Measurements from ENCODE around the gene SH3PXD2A.
"Not testable (repeated sequence)": the region's sequence is repeated elsewhere in the genome, so short reads cannot be mapped to it uniquely, and the experiment has no call there.

Gene SH3PXD2A

GRCh38 chr10:103732339-103733044 is 122.9 kb downstream of the SH3PXD2A start:
- H3K36me3 ChIP-seq (ENCODE audit: control insufficient read depth in 4 of 4, insufficient read depth in 4 of 4, low read length in 3 of 4) = no peaks in the 10 kb centered on the region
- no peak overlapping the region for H3K27ac ChIP-seq (ENCODE audit: insufficient read depth in 1 of 2, low read depth in 1 of 2, low read length in 2 of 2, poor library complexity in 1 of 2, severe bottlenecking in 2 of 2)
- CTCF ChIA-PET = interaction anchor here (0.8 to 4.1 kb wide), 10 partner anchors 8 to 156 kb away, joined by 3 to 20 read pairs (median 4); no protein-coding TSS in a partner anchor

GRCh38 chr10:103731609-103732270 is 123.6 kb downstream of the SH3PXD2A start:
- H3K9me3 ChIP-seq (ENCODE audit: control extremely low read depth in 1 of 5, control insufficient read depth in 4 of 5, insufficient read depth in 2 of 5, low read depth in 1 of 5, low read length in 4 of 5) = no peaks in the 10 kb centered on the region
- H3K4me1 ChIP-seq (ENCODE audit: control extremely low read depth in 1 of 4, control insufficient read depth in 4 of 4, insufficient read depth in 4 of 4, low read length in 3 of 4) = peaks cover 0 to 6% (median 5%) of the 10 kb centered on the region in 4 experiments
- H3K4me3 ChIP-seq (ENCODE audit: control insufficient read depth in 1 of 7, extremely low read depth in 1 of 7, insufficient read depth in 4 of 7, low read depth in 2 of 7, low read length in 6 of 7) = no peak overlapping the region
- POLR2A ChIA-PET = no interaction called here
- no peak for DNase-seq
- no peaks in the 10 kb centered on the region for H3K27me3 ChIP-seq (replicated peaks in 2 of 5; ENCODE audit: control insufficient read depth in 4 of 5, insufficient read depth in 5 of 5, low read length in 4 of 5)
- CTCF ChIA-PET = interaction anchor here (1.0 to 4.1 kb wide), 4 partner anchors 8 to 127 kb away, joined by 4 to 20 read pairs (median 5); no protein-coding TSS in a partner anchor
- 100% methylated on average over 1 of the region's 3 CpGs for WGBS (ENCODE audit: insufficient coverage)
- no peaks in the 10 kb centered on the region for H3K36me3 ChIP-seq (ENCODE audit: control insufficient read depth in 4 of 4, insufficient read depth in 4 of 4, low read length in 3 of 4)
- H3K27ac ChIP-seq (ENCODE audit: insufficient read depth in 1 of 2, low read depth in 1 of 2, low read length in 2 of 2, poor library complexity in 1 of 2, severe bottlenecking in 2 of 2) = no peak overlapping the region

More at GRCh38 chr10:103732339-103733044, 122.9 kb downstream of the SH3PXD2A start:
- DNase-seq = no peak
- no peaks in the 10 kb centered on the region for H3K27me3 ChIP-seq (replicated peaks in 2 of 5; ENCODE audit: control insufficient read depth in 4 of 5, insufficient read depth in 5 of 5, low read length in 4 of 5)
- POLR2A ChIA-PET = no interaction called here
- no peak overlapping the region for H3K4me3 ChIP-seq (ENCODE audit: control insufficient read depth in 1 of 7, extremely low read depth in 1 of 7, insufficient read depth in 4 of 7, low read depth in 2 of 7, low read length in 6 of 7)
- H3K4me1 ChIP-seq (ENCODE audit: control extremely low read depth in 1 of 4, control insufficient read depth in 4 of 4, insufficient read depth in 4 of 4, low read length in 3 of 4) = peaks cover 0 to 6% (median 5%) of the 10 kb centered on the region in 4 experiments
- H3K9me3 ChIP-seq (ENCODE audit: control extremely low read depth in 1 of 5, control insufficient read depth in 4 of 5, insufficient read depth in 2 of 5, low read depth in 1 of 5, low read length in 4 of 5) = no peaks in the 10 kb centered on the region
- 95% methylated on average over 12 of the region's 14 CpGs for WGBS (ENCODE audit: insufficient coverage)

GRCh38 chr10:103731026-103731425 is 124.3 kb downstream of the SH3PXD2A start:
- CTCF ChIA-PET = interaction anchor here (1.6 to 3.7 kb wide), 4 partner anchors 12 to 126 kb away, joined by 6 to 20 read pairs (median 9); no protein-coding TSS in a partner anchor
- H3K36me3 ChIP-seq (ENCODE audit: control insufficient read depth in 4 of 4, insufficient read depth in 4 of 4, low read length in 3 of 4); H3K9me3 ChIP-seq (ENCODE audit: control extremely low read depth in 1 of 5, control insufficient read depth in 4 of 5, insufficient read depth in 2 of 5, low read depth in 1 of 5, low read length in 4 of 5); H3K4me3 ChIP-seq (ENCODE audit: control insufficient read depth in 1 of 7, extremely low read depth in 1 of 7, insufficient read depth in 4 of 7, low read depth in 2 of 7, low read length in 6 of 7); H3K27me3 ChIP-seq (replicated peaks in 2 of 5; ENCODE audit: control insufficient read depth in 4 of 5, insufficient read depth in 5 of 5, low read length in 4 of 5); POLR2A ChIA-PET; H3K27ac ChIP-seq (ENCODE audit: insufficient read depth in 1 of 2, low read depth in 1 of 2, low read length in 2 of 2, poor library complexity in 1 of 2, severe bottlenecking in 2 of 2); H3K4me1 ChIP-seq (ENCODE audit: control extremely low read depth in 1 of 4, control insufficient read depth in 4 of 4, insufficient read depth in 4 of 4, low read length in 3 of 4); DNase-seq: not testable (repeated sequence)
- WGBS (ENCODE audit: insufficient coverage) = 100% methylated on average over 3 of the region's 4 CpGs

GRCh38 chr10:103729851-103730250 is 125.5 kb downstream of the SH3PXD2A start:
- Histone ChIP-seq H3K27me3 (replicated peaks in 2 of 5; ENCODE audit: control insufficient read depth in 4 of 5, insufficient read depth in 5 of 5, low read length in 4 of 5) (no peaks in the 10 kb centered on the region), H3K4me1 (ENCODE audit: control extremely low read depth in 1 of 4, control insufficient read depth in 4 of 4, insufficient read depth in 4 of 4, low read length in 3 of 4) (peaks cover 0 to 6% (median 5%) of the 10 kb centered on the region in 4 experiments), H3K27ac (ENCODE audit: insufficient read depth in 1 of 2, low read depth in 1 of 2, low read length in 2 of 2, poor library complexity in 1 of 2, severe bottlenecking in 2 of 2) (no peak overlapping the region), H3K9me3 (ENCODE audit: control extremely low read depth in 1 of 5, control insufficient read depth in 4 of 5, insufficient read depth in 2 of 5, low read depth in 1 of 5, low read length in 4 of 5) (no peaks in the 10 kb centered on the region), H3K4me3 (ENCODE audit: control insufficient read depth in 1 of 7, extremely low read depth in 1 of 7, insufficient read depth in 4 of 7, low read depth in 2 of 7, low read length in 6 of 7) (no peak overlapping the region), H3K36me3 (ENCODE audit: control insufficient read depth in 4 of 4, insufficient read depth in 4 of 4, low read length in 3 of 4) (no peaks in the 10 kb centered on the region)
- DNase-seq = no peak
- ChIA-PET CTCF (interaction anchor here (0.8 to 3.7 kb wide), 7 partner anchors 9 to 127 kb away, joined by 3 to 20 read pairs (median 3); no protein-coding TSS in a partner anchor), POLR2A (interaction anchor here (1.3 kb wide), 1 partner anchor 10 kb away, joined by 3 read pairs; no protein-coding TSS in a partner anchor)
- 89% methylated on average over 5 of the region's 5 CpGs for WGBS (ENCODE audit: insufficient coverage)

GRCh38 chr10:103727991-103728689 is 127.2 kb downstream of the SH3PXD2A start:
- POLR2A ChIA-PET = no interaction called here
- no peak overlapping the region for H3K27ac ChIP-seq (ENCODE audit: insufficient read depth in 1 of 2, low read depth in 1 of 2, low read length in 2 of 2, poor library complexity in 1 of 2, severe bottlenecking in 2 of 2)

GRCh38 chr10:103727546-103727963 is 127.8 kb downstream of the SH3PXD2A start:
- no peaks in the 10 kb centered on the region for H3K27me3 ChIP-seq (replicated peaks in 2 of 5; ENCODE audit: control insufficient read depth in 4 of 5, insufficient read depth in 5 of 5, low read length in 4 of 5)
- H3K4me3 ChIP-seq (ENCODE audit: control insufficient read depth in 1 of 7, extremely low read depth in 1 of 7, insufficient read depth in 4 of 7, low read depth in 2 of 7, low read length in 6 of 7) = no peak overlapping the region
- H3K9me3 ChIP-seq (ENCODE audit: control extremely low read depth in 1 of 5, control insufficient read depth in 4 of 5, insufficient read depth in 2 of 5, low read depth in 1 of 5, low read length in 4 of 5) = no peaks in the 10 kb centered on the region
- no peak for DNase-seq
- ChIA-PET CTCF (interaction anchor here (1.2 to 3.7 kb wide), 3 partner anchors 9 to 38 kb away, joined by 3 to 20 read pairs (median 5); no protein-coding TSS in a partner anchor), POLR2A (no interaction called here)
- WGBS (ENCODE audit: insufficient coverage) = over 99% methylated on average over 12 of the region's 14 CpGs
- H3K27ac ChIP-seq (ENCODE audit: insufficient read depth in 1 of 2, low read depth in 1 of 2, low read length in 2 of 2, poor library complexity in 1 of 2, severe bottlenecking in 2 of 2) = no peak overlapping the region
- no peaks in the 10 kb centered on the region for H3K4me1 ChIP-seq (ENCODE audit: control extremely low read depth in 1 of 4, control insufficient read depth in 4 of 4, insufficient read depth in 4 of 4, low read length in 3 of 4)
- no peaks in the 10 kb centered on the region for H3K36me3 ChIP-seq (ENCODE audit: control insufficient read depth in 4 of 4, insufficient read depth in 4 of 4, low read length in 3 of 4)

More at GRCh38 chr10:103727991-103728689, 127.2 kb downstream of the SH3PXD2A start:
- no peaks in the 10 kb centered on the region for H3K36me3 ChIP-seq (ENCODE audit: control insufficient read depth in 4 of 4, insufficient read depth in 4 of 4, low read length in 3 of 4)
- H3K4me1 ChIP-seq (ENCODE audit: control extremely low read depth in 1 of 4, control insufficient read depth in 4 of 4, insufficient read depth in 4 of 4, low read length in 3 of 4) = peaks cover 0 to 4% (median 3%) of the 10 kb centered on the region in 4 experiments
- no peaks in the 10 kb centered on the region for H3K27me3 ChIP-seq (replicated peaks in 2 of 5; ENCODE audit: control insufficient read depth in 4 of 5, insufficient read depth in 5 of 5, low read length in 4 of 5)
- H3K9me3 ChIP-seq (ENCODE audit: control extremely low read depth in 1 of 5, control insufficient read depth in 4 of 5, insufficient read depth in 2 of 5, low read depth in 1 of 5, low read length in 4 of 5) = no peaks in the 10 kb centered on the region
- CTCF ChIA-PET = interaction anchor here (1.1 to 3.7 kb wide), 7 partner anchors 9 to 129 kb away, joined by 3 to 20 read pairs (median 5); no protein-coding TSS in a partner anchor
- H3K4me3 ChIP-seq (ENCODE audit: control insufficient read depth in 1 of 7, extremely low read depth in 1 of 7, insufficient read depth in 4 of 7, low read depth in 2 of 7, low read length in 6 of 7) = no peak overlapping the region
- 96% methylated on average over 6 of the region's 7 CpGs for WGBS (ENCODE audit: insufficient coverage)
- DNase-seq = no peak

Data from common myeloid progenitor, CD34-positive (primary cell).